Dendritic cell treated with granulocyte-macrophage colony-stimulating factor and Interleukin-4, amounts not matched to agents 40 ng/mL and 50 ng/mL, for 4 days (primary cell): ENCODE data around the gene HOXA5.
A peak's percentile ranks its signal among the peaks of the same experiment; 100 is the strongest.

Experiments
- H3K27ac Mint-ChIP-seq: one replicate; pipeline ENCODE4 v1.8.0; 2022; ENCODE audit warnings: mild to moderate bottlenecking, mixed read lengths
- H3K27me3 Mint-ChIP-seq: one replicate; pipeline ENCODE4 v1.8.0; 2022; ENCODE audit warnings: mild to moderate bottlenecking, mixed read lengths
- H3K36me3 Mint-ChIP-seq: one replicate; pipeline ENCODE4 v1.8.0; 2022; ENCODE audit warnings: low read depth, mixed read lengths
- H3K4me1 Mint-ChIP-seq: one replicate; pipeline ENCODE4 v1.8.0; 2022; ENCODE audit warnings: low read depth, mixed read lengths
- H3K4me3 Mint-ChIP-seq: one replicate; pipeline ENCODE4 v1.8.0; 2022; ENCODE audit warnings: mild to moderate bottlenecking, moderate library complexity, mixed read lengths
- H3K9me3 Mint-ChIP-seq: one replicate; pipeline ENCODE4 v1.8.0; 2022; ENCODE audit warnings: mixed read lengths
- intact Hi-C: fragments of 100-400 bp; cut with micrococcal nuclease; formaldehyde crosslinking; loops from one replicate; pipeline ENCODE4 v1.15.0; 2022

HOXA5 gene

DNA sequence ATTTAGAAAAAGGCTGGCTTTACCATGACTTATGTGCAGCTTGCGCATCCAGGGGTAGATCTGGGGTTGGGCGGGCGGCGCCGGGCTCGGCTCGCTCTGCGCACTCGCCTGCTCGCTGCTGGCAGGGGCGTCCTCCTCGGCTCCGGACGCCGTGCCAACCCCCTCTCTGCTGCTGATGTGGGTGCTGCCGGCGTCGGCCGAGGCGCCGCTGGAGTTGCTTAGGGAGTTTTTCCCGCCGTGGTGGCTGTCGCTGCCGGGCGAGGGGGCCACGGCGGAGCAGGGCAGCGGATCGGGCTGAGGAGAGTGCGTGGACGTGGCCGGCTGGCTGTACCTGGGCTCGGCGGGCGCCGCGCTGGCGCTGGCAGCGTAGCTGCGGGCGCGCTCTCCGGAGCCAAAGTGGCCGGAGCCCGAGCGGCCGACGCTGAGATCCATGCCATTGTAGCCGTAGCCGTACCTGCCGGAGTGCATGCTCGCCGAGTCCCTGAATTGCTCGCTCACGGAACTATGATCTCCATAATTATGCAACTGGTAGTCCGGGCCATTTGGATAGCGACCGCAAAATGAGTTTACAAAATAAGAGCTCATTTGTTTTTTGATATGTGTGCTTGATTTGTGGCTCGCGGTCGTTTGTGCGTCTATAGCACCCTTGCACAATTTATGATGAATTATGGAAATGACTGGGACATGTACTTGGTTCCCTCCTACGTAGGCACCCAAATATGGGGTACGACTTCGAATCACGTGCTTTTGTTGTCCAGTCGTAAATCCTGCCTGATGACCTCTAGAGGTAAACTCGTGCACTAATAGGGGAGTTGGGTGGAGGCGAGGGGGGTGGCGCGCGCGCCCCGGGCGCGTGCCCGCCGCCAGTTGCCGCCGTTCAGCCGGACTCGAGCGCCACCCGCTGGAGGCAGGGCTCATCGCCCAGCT lies at the start of gene HOXA5:
Gene HOXA5 (minus strand): TSS at position 659 of the 927 bp plus-strand sequence. CDS start 74 bp downstream, at position 585.
- Mint-ChIP-seq H3K4me1 (peaks cover 19% of the 10 kb centered on the region), H3K27me3 (peaks cover 63% of the 10 kb centered on the region)

DNA sequence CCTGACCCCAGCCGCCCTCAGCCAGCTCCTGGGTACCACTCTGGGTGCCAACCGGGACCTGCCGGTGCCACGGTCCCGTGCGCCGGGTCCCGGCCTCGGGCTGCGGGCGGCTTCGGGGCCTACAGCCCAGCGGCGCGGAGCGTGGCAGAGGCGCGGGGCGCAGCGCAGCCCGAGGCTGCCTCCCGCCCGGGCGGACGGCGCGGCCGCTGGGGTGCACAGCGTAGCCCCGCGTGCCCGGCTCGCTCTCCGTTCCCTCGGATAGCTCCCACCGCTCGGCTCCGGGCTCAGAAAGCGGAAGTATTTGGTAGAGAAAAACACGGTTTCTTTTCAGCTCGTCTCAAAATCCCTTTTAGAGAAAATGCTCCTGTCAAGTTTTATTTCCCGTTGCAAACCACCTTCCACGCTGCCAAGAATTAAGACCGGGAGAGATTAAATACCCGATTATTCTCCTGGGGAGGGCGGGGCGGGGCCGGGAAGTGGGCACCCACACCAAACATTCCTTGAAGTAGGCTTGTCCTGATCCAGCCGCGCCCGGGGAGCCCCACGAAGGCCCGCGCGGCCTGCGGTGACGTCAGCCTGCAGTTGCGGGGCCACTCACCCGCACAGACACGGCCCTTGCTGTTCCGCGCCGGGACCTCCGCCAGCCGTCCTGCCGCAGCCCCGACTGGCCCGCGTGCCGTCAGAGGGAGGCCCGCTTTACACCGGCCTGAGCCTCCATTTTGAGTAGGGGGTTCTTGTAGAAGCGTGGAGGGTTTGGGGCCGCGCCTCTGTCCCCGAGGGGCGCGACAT lies 49.3 kb upstream of the HOXA5 start:
- Mint-ChIP-seq H3K9me3 (no peaks in the 10 kb centered on the region), H3K27me3 (peaks cover 86% of the 10 kb centered on the region), H3K4me3 (peak overlapping the region; percentile 63), H3K36me3 (no peaks in the 10 kb centered on the region), H3K4me1 (peaks cover 40% of the 10 kb centered on the region), H3K27ac (no peak overlapping the region)
- intact Hi-C loops: loop anchor here (5.0 kb wide), 1 partner anchor 895 kb away; no protein-coding TSS in a partner anchor

More for the DNA sequence above, at the start of gene HOXA5:
- no peaks in the 10 kb centered on the region for H3K36me3 Mint-ChIP-seq
- no peaks in the 10 kb centered on the region for H3K9me3 Mint-ChIP-seq
- H3K27ac Mint-ChIP-seq: peak within 1 kb of the TSS; percentile 0
- intact Hi-C loops: no loop called here
- peak within 1 kb of the TSS; percentile 74 for H3K4me3 Mint-ChIP-seq

DNA sequence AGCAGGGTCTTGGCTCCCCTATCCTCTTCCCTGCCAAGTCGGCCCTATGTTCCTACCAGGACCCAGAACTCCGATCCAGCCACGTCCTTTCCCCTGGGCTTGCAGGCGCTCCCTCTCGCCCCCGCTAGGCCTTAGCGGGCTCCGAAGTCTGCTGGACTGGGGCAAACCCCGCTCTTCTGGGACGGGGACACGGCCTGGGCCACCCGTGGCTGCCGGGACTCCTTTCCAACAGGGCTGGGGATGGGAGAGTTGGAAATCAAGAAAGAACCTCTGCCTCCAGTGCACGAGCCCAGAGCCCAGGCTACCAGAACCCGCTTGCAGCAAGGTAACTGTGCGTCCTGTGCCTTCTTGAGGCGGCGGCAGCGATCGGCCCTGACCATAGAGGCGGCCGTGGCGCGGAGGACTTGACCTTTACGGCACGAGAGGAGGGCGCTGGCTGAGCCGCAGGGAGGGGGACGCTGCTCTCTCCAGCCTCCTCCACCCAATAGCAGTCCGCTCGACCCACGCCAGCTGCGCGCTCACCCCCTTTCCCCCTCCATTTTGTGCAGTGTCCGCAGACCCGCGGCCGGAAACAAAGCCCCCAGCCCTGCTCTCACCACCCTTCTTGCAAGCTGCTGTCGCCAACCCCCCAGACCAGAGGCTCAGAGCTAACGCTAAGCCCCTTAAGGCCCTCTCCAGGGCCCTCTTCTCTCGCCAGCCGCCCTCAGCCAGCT lies 48.5 kb upstream of the HOXA5 start:
- H3K27ac Mint-ChIP-seq: no peak overlapping the region
- H3K4me3 Mint-ChIP-seq: peak overlapping the region; percentile 63
- H3K27me3 Mint-ChIP-seq: peaks cover 89% of the 10 kb centered on the region
- intact Hi-C loops: loop anchor here (5.0 kb wide), 1 partner anchor 895 kb away; no protein-coding TSS in a partner anchor
- peaks cover 39% of the 10 kb centered on the region for H3K4me1 Mint-ChIP-seq
- H3K9me3 Mint-ChIP-seq: no peaks in the 10 kb centered on the region
- H3K36me3 Mint-ChIP-seq: no peaks in the 10 kb centered on the region

DNA sequence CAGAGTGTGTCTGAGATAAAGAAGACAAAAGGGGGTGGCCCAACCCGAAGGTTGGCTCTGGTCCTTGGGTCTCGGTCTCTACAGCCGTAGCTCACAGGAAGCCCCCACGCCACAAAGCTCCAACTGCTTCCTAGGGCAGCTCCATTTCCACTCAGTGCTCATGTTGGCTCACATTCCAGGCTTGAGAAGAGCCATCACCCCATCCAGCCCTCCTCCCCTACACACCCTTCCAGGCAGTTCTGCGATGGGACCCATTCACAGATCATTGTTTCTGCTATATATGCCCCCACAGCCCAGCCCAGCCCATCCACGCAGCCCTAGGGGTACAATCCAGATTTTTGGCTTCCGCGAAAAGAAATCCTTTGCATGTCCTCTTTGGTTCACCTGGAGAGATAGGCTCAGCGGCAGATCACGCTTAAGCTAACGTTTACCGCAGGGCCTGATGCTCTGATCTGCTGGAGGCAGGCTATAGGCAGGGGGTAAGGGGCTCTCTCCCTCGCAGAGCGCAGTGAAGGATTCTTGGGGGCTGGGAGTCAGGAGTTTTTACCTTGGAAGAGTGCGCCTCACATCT lies 47.8 kb upstream of the HOXA5 start:
- H3K27ac Mint-ChIP-seq: no peak overlapping the region
- intact Hi-C loops: loop anchor here (5.0 kb wide), 1 partner anchor 896 kb away; no protein-coding TSS in a partner anchor
- no peaks in the 10 kb centered on the region for H3K9me3 Mint-ChIP-seq
- no peaks in the 10 kb centered on the region for H3K36me3 Mint-ChIP-seq
- no peak overlapping the region for H3K4me3 Mint-ChIP-seq
- peaks cover 42% of the 10 kb centered on the region for H3K4me1 Mint-ChIP-seq
- H3K27me3 Mint-ChIP-seq: peaks cover 90% of the 10 kb centered on the region

DNA sequence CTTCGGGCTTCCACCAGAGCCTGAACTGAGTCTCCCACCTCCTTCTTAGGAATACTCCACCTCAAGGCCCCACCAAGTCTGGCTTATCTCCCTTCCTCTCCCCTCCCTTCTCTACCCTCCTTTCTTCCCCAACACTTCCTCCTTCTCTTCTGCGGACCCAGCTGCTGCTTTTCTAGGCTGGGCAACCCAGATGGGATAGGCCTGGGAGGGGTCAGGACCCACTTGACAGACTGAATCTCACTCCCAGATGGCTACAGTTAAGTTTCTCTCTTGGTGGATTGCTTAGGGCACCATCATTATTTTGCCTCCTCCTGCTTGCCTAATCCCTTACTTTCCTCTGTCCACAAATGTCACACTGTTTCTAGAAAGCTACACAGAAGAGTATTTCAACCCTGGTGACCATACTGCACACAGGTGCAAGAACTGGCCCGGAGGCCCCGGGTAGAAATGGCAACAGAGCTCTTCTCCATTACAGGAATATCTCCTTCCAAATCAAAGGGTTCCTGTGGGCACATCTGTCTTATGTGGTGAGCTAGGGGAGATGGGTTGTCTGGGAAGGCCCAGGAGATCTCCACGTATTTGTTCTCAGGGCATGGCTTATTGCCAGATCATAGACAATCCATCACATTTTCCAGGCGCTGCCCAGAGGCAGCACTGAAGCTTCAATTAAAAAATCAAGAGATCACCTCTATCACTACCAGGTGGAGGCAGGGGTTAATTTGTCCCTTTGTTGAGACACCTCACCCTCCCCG lies 46.7 kb upstream of the HOXA5 start:
- H3K9me3 Mint-ChIP-seq: no peaks in the 10 kb centered on the region
- H3K27me3 Mint-ChIP-seq: peaks cover 95% of the 10 kb centered on the region
- H3K36me3 Mint-ChIP-seq: no peaks in the 10 kb centered on the region
- H3K4me1 Mint-ChIP-seq: peaks cover 52% of the 10 kb centered on the region
- intact Hi-C loops: loop anchor here (5.0 kb wide), 1 partner anchor 897 kb away; no protein-coding TSS in a partner anchor
- H3K4me3 Mint-ChIP-seq: no peak overlapping the region
- H3K27ac Mint-ChIP-seq: no peak overlapping the region

DNA sequence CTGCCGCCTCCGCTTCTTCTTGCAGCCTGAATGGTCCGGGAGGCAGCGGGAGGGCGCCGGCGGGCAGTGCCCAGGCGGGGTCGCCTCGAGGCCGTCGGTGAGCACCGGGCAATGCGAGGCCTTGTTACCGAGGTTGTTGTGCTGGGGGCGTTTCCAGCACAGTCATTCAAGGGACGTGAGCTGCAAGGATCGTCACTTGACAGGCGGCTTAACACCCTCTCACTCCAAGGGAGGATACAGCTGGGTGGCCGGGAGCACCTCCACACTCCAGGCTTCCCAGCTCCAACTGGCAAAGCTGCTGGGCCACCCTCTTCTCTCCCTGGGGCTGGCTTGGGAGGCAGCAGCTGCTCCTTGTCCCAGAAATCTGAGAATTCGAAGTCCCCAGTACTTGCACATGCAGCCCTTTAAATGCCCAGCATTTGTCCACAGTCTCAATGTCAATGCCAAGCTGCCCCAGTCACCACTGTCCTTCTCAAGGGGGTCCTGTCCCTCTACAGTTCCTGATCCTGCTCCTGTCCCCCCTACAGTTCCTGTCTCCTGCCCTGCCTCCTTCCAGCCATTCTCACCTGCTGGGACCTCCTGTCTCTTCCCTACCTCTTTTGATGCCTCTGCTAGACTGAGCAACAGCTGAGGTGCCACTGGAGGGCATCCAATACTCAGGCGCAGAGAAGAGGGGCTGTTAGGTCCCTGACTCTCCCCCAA lies 46.0 kb upstream of the HOXA5 start:
- Mint-ChIP-seq H3K4me1 (peaks cover 60% of the 10 kb centered on the region), H3K9me3 (no peaks in the 10 kb centered on the region), H3K4me3 (peak overlapping the region; percentile 74), H3K36me3 (no peaks in the 10 kb centered on the region), H3K27ac (peak overlapping the region; percentile 21), H3K27me3 (peaks cover 95% of the 10 kb centered on the region)
- intact Hi-C loops: no loop called here

DNA sequence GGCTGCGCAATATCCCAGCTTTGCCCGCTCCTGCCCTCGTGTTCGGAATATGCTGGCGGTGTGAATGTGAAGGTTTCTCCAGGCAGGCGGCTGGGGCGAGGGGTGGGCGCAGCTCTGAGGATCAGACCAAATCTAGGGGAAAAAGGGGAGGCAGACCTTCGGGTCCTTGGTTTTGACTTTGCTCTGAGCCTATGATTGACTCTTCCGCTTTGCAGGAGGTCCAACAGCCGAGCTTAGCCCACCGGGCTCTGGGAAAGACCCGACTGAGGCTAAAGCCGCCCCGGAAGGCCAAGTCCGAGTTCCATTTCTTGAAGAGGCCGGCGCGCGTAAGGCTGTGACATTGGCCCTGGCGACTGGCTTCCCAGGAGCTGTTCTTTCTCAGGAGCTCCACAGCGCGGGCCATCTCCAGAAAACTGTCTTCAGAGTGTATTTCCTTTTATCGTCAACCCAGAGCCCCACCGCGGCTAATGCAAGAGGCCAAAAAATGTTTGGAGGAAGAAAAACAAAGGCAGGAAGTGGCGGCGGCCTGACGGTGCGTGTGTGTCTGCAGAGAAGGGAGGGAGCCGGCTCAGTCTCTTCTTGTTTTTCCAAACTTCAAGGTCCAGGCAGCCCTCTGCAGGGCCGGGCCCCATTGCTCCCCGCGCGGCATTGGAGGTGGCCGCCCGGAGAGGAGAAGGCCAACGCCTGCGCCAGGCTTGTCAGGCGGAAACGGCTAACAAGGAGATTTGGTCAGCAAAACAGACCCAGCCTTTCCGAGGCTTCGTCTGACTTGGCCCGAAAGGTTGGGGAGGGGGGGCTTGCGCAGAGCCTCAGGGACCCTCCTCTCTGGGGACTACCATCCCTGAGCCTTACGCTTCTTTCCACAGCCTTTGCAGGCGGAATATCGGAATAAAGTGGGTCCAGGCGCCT lies 45.2 kb upstream of the HOXA5 start:
- peaks cover 95% of the 10 kb centered on the region for H3K27me3 Mint-ChIP-seq
- peaks cover 60% of the 10 kb centered on the region for H3K4me1 Mint-ChIP-seq
- intact Hi-C loops: no loop called here
- no peaks in the 10 kb centered on the region for H3K36me3 Mint-ChIP-seq
- H3K4me3 Mint-ChIP-seq: peak overlapping the region; percentile 74
- peak overlapping the region; percentile 21 for H3K27ac Mint-ChIP-seq
- H3K9me3 Mint-ChIP-seq: no peaks in the 10 kb centered on the region

DNA sequence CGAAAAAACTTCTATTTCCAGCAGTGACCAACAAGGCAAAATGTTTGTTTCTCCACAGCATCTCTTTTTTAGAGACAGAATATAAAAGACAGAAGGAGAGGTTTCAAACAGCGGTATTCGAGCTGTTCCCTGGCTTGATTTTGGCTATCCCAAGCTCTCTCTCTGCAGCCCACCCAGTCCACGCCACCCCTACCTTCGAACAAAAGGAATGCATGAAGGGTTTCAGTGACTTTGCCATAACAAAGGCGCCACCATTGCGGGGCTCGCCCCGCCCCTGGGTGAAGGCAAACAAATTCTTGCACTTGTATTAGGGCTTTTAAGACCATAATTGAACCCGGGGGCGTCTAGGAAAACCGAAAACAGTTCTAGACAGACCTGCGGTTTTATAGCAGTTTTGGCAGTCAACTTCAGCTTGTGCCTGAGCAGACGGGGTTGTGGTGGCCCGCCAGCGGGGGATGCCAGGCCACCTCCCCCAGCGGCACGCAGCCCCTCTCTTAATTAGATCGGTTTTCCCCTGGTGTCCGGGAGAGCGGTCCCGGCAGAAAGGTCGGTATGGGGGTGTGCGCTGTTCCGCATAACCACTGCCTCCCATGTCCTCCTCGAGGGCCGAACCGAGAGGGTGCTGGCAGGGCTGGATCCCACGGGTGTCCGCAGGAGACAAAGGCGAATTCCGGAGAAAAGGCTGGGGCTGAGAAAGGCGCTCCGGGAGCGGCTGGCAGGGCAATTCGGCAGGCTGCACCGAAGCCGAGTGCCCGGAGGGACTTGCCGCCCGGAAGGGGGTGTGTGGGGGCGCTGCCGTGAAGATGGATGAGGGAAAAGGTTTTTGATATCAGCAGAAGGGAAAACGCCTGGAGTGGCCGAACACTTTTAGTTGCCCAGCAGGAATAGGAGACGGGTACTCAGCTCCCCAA lies 44.2 kb upstream of the HOXA5 start:
- Mint-ChIP-seq H3K27ac (peak overlapping the region; percentile 21), H3K4me1 (peaks cover 65% of the 10 kb centered on the region), H3K4me3 (peak overlapping the region; percentile 74), H3K9me3 (no peaks in the 10 kb centered on the region), H3K27me3 (peaks cover 95% of the 10 kb centered on the region), H3K36me3 (no peaks in the 10 kb centered on the region)
- intact Hi-C loops: no loop called here

DNA sequence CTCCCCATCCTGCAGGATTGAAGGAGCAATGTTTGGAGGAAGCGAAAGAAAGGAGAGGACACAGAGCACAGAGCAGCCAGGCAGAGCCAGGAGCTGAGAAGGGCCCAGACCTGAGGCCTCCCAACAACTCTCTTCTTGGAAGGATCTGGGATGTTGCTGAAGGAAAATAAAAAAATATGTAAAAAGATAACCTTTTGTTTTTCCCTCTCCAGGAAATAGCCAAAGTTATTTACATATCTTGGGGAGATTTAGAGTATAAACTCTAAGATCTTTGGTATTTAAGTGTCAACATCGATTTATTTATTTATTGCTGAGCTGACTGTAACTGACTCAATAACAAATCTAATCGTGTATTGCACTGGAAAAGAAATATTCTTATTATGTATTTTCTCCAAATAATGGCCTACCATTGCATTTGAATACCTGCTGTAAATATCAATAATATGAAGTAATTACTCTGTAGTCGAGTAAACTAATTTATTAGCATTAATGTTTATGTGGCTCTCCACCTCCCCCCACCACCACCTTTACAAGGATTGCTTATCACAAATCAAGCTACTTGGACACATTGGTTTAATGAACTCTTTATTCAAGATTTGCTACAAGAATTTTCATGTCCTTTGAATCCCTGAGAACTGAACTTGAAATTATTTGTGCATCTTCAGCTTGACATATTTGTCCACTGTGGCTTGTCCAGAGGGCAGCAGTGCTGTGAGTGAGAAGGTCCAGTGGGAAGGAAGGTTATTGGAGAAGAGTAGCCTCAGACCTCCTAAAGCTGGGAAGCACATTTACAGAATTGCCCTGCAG lies 43.4 kb upstream of the HOXA5 start:
- intact Hi-C loops: no loop called here
- H3K27ac Mint-ChIP-seq: no peak overlapping the region
- no peak overlapping the region for H3K4me3 Mint-ChIP-seq
- peaks cover 97% of the 10 kb centered on the region for H3K27me3 Mint-ChIP-seq
- H3K36me3 Mint-ChIP-seq: no peaks in the 10 kb centered on the region
- H3K9me3 Mint-ChIP-seq: no peaks in the 10 kb centered on the region
- peaks cover 61% of the 10 kb centered on the region for H3K4me1 Mint-ChIP-seq

DNA sequence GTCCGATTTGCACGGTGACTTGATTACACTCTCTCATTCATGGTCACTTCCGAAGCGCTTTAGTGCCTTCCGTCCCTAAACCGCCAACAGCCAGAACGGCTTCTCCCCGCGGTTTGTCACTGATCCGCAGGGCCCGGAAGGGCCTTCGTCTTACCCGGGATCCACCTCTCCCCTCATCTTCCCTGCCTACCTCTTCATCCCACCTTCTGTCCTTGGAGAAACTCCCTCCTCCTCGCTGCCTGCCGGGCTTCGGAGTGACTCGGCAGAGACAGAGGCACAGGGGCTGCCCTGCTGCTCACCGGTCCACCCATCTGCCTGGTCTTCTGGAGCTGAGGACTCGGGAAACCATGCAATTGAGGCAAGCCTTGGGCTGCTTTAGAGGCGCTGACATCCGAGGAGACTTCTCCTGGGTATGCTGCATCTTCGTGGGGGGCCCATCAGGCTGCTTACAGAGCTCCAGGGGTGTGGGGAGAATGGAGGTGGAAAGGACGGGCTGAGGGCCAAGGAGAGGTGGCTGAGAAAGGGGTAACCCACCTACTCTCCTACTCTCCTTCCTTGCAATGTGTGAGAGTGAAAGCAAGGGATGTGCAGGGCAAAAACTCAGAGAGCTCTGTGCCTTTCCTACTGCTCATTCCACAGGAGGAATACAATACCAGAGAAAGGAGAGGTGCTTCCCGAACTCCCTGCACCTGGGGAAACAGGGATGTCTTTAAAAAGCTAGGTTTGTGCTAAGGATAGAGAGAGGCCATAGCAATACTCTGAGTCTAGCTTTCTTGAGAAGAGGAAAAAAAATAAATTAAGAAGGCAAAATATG lies 42.6 kb upstream of the HOXA5 start:
- no peaks in the 10 kb centered on the region for H3K36me3 Mint-ChIP-seq
- peak overlapping the region; percentile 21 for H3K4me3 Mint-ChIP-seq
- H3K9me3 Mint-ChIP-seq: no peaks in the 10 kb centered on the region
- intact Hi-C loops: no loop called here
- peaks cover 55% of the 10 kb centered on the region for H3K4me1 Mint-ChIP-seq
- no peak overlapping the region for H3K27ac Mint-ChIP-seq
- peaks cover 96% of the 10 kb centered on the region for H3K27me3 Mint-ChIP-seq
